Testis (tissue), 2 donors: ENCODE measurements around the gene SFMBT1.

Source experiments
- CTCF ChIP-seq, 3 experiments: fragments of 450-650 bp in 2 of 3; fragments of 200-600 bp in 1 of 3; sonication (generic) in 1 of 3; IDR thresholded peaks; one replicate each; pipeline ENCODE4 v1.5.1; 2016 to 2019; ENCODE audit warnings: antibody characterized with exemption in 3 of 3, mild to moderate bottlenecking in 2 of 3, moderate library complexity in 1 of 3
- POLR2A ChIP-seq: fragments of 450-650 bp; IDR thresholded peaks from one replicate; pipeline ENCODE4 v1.6.1; 2017; ENCODE audit warnings: antibody characterized with exemption, mild to moderate bottlenecking, moderate library complexity

- TF ChIP-seq POLR2A = no peak
- TF ChIP-seq CTCF (IDR thresholded peaks at IDR 0.05) = no peak
Measured at GRCh38 chr3:52874160-52874701, 171.6 kb downstream of the SFMBT1 start.
